B cell (primary cell): ENCODE data around the gene SALL4. TPM values are rescaled to one million over a fixed set of nuclear protein-coding genes. Genes with fewer than 3 reads are reported as not detected.

Experiments
- ATAC-seq: fragments of 200-7000 bp; cut with Tn5 transposase; one replicate; pipeline ENCODE4 v1.10.0; 2021; ENCODE audit warnings: low read depth, mild to moderate bottlenecking, moderate number of reproducible peaks, moderate library complexity
- CTCF ChIA-PET: fragments of 350-600 bp; sonication (Branson Sonifier 250); formaldehyde crosslinking; loops from one replicate; lab custom pipeline; 2021; ENCODE audit warnings: antibody characterized with exemption, inconsistent platforms; lab: Charles Lee
- POLR2A ChIA-PET: fragments of 350-600 bp; sonication (Branson Sonifier 250); formaldehyde crosslinking; loops from one replicate; lab custom pipeline; 2021; ENCODE audit warnings: antibody characterized with exemption; lab: Charles Lee
- DNase-seq: peaks from one replicate; pipeline ENCODE4 v3.0.0; 2013
- H2AFZ ChIP-seq: 2 replicates; pipeline ENCODE4 v1.6.1; 2012; ENCODE audit warnings: mild to moderate bottlenecking, low read depth, low read length; ENCODE audit not compliant: insufficient read depth, poor library complexity, severe bottlenecking
- H3K27ac ChIP-seq, 2 donors: 1 replicate in 1 of 2; 2 replicates in 1 of 2; pipeline ENCODE4 v1.5.1; 2012 to 2013; ENCODE audit warnings: low read length in 2 of 2, mild to moderate bottlenecking in 2 of 2, moderate library complexity in 1 of 2
- H3K27me3 ChIP-seq, 4 experiments: fragments of 200-600 bp in 1 of 4; sonication (generic) in 1 of 4; replicated peaks in 1 of 4; 1 replicate in 2 of 4; 2 replicates in 2 of 4; pipeline versions ENCODE4 v1.6.1 to v1.7.0; 2013 to 2016; ENCODE audit warnings: low read length in 3 of 4, mild to moderate bottlenecking in 2 of 4, mixed read lengths in 1 of 4, moderate library complexity in 1 of 4; ENCODE audit not compliant: insufficient read depth in 4 of 4, control insufficient read depth in 3 of 4; ENCODE audit errors: control extremely low read depth in 1 of 4
- H3K36me3 ChIP-seq, 2 experiments: replicated peaks in 1 of 2; 1 replicate in 1 of 2; 2 replicates in 1 of 2; pipeline versions ENCODE4 v1.6.1 to v1.7.1; 2013; ENCODE audit warnings: low read length in 1 of 2; ENCODE audit not compliant: insufficient read depth in 2 of 2, control insufficient read depth in 1 of 2; ENCODE audit errors: control extremely low read depth in 1 of 2, extremely low read depth in 1 of 2
- H3K4me1 ChIP-seq, 2 donors: fragments of 200-600 bp in 1 of 2; sonication (generic) in 1 of 2; 1 replicate in 1 of 2; 2 replicates in 1 of 2; pipeline versions ENCODE4 v1.5.1 to v1.6.1; 2013 to 2017; ENCODE audit warnings: low read length in 2 of 2; ENCODE audit not compliant: control insufficient read depth in 2 of 2, insufficient read depth in 2 of 2
- H3K4me2 ChIP-seq: replicated peaks from 2 replicates; pipeline ENCODE3; 2012; ENCODE audit warnings: mild to moderate bottlenecking, low read depth, low read length; ENCODE audit not compliant: poor library complexity, severe bottlenecking
- H3K4me3 ChIP-seq, 5 experiments: fragments of 200-600 bp in 1 of 5; sonication (generic) in 1 of 5; 1 replicate in 3 of 5; 2 replicates in 2 of 5; pipeline versions ENCODE4 v1.5.1 to v1.7.0; 2011 to 2016; ENCODE audit warnings: low read length in 4 of 5, mild to moderate bottlenecking in 4 of 5, low read depth in 2 of 5, control low read depth in 1 of 5, moderate library complexity in 1 of 5; ENCODE audit not compliant: insufficient read depth in 1 of 5; ENCODE audit errors: control extremely low read depth in 1 of 5, extremely low read depth in 1 of 5
- H3K79me2 ChIP-seq: fragments of 200-600 bp; sonication (generic); one replicate; pipeline ENCODE4 v1.6.0; 2016; ENCODE audit warnings: low read length; ENCODE audit not compliant: control insufficient read depth, insufficient read depth
- H3K9ac ChIP-seq: fragments of 200-600 bp; sonication (generic); 2 replicates; pipeline ENCODE4 v1.6.1; 2017; ENCODE audit warnings: mild to moderate bottlenecking, low read length, moderate library complexity
- H3K9me3 ChIP-seq, 3 donors: one replicate each; pipeline versions ENCODE4 v1.6.1 to v1.7.1; 2013; ENCODE audit warnings: low read length in 2 of 3; ENCODE audit not compliant: control insufficient read depth in 2 of 3, insufficient read depth in 1 of 3; ENCODE audit errors: control extremely low read depth in 1 of 3
- H4K20me1 ChIP-seq: 2 replicates; pipeline ENCODE4 v1.6.0; 2012; ENCODE audit warnings: mild to moderate bottlenecking, low read length; ENCODE audit not compliant: insufficient read depth, control insufficient read depth, poor library complexity, severe bottlenecking
- H3K27ac Mint-ChIP-seq: one replicate; pipeline ENCODE4 v1.8.0; 2021; ENCODE audit warnings: mixed read lengths
- H3K27me3 Mint-ChIP-seq: one replicate; pipeline ENCODE4 v1.8.0; 2021; ENCODE audit warnings: mixed read lengths
- H3K4me1 Mint-ChIP-seq: one replicate; pipeline ENCODE4 v1.8.0; 2021; ENCODE audit warnings: mixed read lengths
- H3K4me3 Mint-ChIP-seq: one replicate; pipeline ENCODE4 v1.8.0; 2021; ENCODE audit warnings: mixed read lengths
- H3K9me3 Mint-ChIP-seq: one replicate; pipeline ENCODE4 v1.8.0; 2022; ENCODE audit warnings: mixed read lengths; ENCODE audit not compliant: insufficient read depth
- CTCF ChIP-seq: fragments of 200-600 bp; IDR thresholded peaks from one replicate; pipeline ENCODE4 v1.8.0; 2022; ENCODE audit warnings: antibody characterized with exemption, mild to moderate bottlenecking
- EZH2 ChIP-seq: IDR thresholded peaks from 2 replicates; pipeline ENCODE4 v1.6.1; 2012; ENCODE audit warnings: borderline replicate concordance, low read depth, mild to moderate bottlenecking, moderate library complexity, low read length; ENCODE audit not compliant: insufficient read depth, poor library complexity, severe bottlenecking
- WGBS: methylation state at CpG from one replicate; pipeline ENCODE4 v1.1.5; 2013; ENCODE audit warnings: missing lambda C conversion rate; ENCODE audit not compliant: insufficient coverage; 5-methylcytosine and 5-hydroxymethylcytosine counted together
- intact Hi-C: fragments of 100-400 bp; cut with micrococcal nuclease; formaldehyde crosslinking; loops from one replicate; pipeline ENCODE4 v1.10.0; 2022
- polyA plus RNA-seq: library from polyadenylated mRNA; depleted of rRNA; stranded (reverse); fragments of >200 nt; gene quantifications from 2 replicates; pipeline ENCODE4 v1.2.3, GENCODE V29; 2012
- total RNA-seq, 2 donors: library from RNA; stranded (reverse); fragments of 120-200 nt in 1 of 2; gene quantifications; 1 replicate in 1 of 2; 2 replicates in 1 of 2; pipeline versions ENCODE4 v1.2.3 to v1.2.4, GENCODE V29; 2013 to 2022

SALL4 gene
- total and polyA plus RNA-seq, 2 donors (not counting 1 experiment from before 2014, with no cell fraction given): 0.21 TPM; not detected in 1

GRCh38 chr20:51752343-51752951 is 49.9 kb downstream of the SALL4 start:
- no peak for ATAC-seq
- H3K9ac ChIP-seq: no peak overlapping the region
- H3K9me3 Mint-ChIP-seq: no peaks in the 10 kb centered on the region

More at GRCh38 chr20:51752343-51752951, 49.9 kb downstream of the SALL4 start:
- no peaks in the 10 kb centered on the region for H4K20me1 ChIP-seq
- no peaks in the 10 kb centered on the region for H3K36me3 ChIP-seq
- no peaks in the 10 kb centered on the region for H3K79me2 ChIP-seq
- no peak overlapping the region for H3K27ac ChIP-seq
- H3K9me3 ChIP-seq: no peaks in the 10 kb centered on the region
- H2AFZ ChIP-seq: no peak overlapping the region
- DNase-seq: no peak
- 79% methylated on average over 3 of the region's 9 CpGs for WGBS
- H3K27me3 ChIP-seq: no peaks in the 10 kb centered on the region
- ChIA-PET CTCF (no interaction called here), POLR2A (no interaction called here)
- H3K4me1 ChIP-seq: no peaks in the 10 kb centered on the region
- TF ChIP-seq CTCF (no peak), EZH2 (no peak)
- Mint-ChIP-seq H3K27ac (no peak overlapping the region), H3K4me1 (no peaks in the 10 kb centered on the region), H3K27me3 (no peaks in the 10 kb centered on the region), H3K4me3 (no peak overlapping the region)
- intact Hi-C loops: no loop called here
- H3K4me2 ChIP-seq: no peak overlapping the region
- no peak overlapping the region for H3K4me3 ChIP-seq
